ENCODE measurements around the gene CFAP54.

- no peak for TF ChIP-seq POLR2A (IDR thresholded peaks at IDR 0.05)
- TF ChIP-seq, protein P1, sequence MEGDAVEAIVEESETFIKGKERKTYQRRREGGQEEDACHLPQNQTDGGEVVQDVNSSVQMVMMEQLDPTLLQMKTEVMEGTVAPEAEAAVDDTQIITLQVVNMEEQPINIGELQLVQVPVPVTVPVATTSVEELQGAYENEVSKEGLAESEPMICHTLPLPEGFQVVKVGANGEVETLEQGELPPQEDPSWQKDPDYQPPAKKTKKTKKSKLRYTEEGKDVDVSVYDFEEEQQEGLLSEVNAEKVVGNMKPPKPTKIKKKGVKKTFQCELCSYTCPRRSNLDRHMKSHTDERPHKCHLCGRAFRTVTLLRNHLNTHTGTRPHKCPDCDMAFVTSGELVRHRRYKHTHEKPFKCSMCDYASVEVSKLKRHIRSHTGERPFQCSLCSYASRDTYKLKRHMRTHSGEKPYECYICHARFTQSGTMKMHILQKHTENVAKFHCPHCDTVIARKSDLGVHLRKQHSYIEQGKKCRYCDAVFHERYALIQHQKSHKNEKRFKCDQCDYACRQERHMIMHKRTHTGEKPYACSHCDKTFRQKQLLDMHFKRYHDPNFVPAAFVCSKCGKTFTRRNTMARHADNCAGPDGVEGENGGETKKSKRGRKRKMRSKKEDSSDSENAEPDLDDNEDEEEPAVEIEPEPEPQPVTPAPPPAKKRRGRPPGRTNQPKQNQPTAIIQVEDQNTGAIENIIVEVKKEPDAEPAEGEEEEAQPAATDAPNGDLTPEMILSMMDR (IDR thresholded peaks at IDR 0.05) = no peak
Observed at GRCh38 chr12:96882862-96883261, 393.5 kb downstream of the CFAP54 start.
